WERI-Rb-1 (cell line): ENCODE data around the gene CDK18.
A peak's percentile ranks its signal among the peaks of the same experiment; 100 is the strongest.

Experiments used
- DNase-seq: peaks from one replicate; pipeline ENCODE4 v3.0.0-alpha.2; 2020
- H3K27ac ChIP-seq: fragments of 250-450 bp; sonication (Bioruptor Pico); 2 replicates; pipeline ENCODE4 v1.5.1; 2020; ENCODE audit warnings: mild to moderate bottlenecking, moderate library complexity
- H3K27me3 ChIP-seq: fragments of 250-450 bp; sonication (Bioruptor Pico); 2 replicates; pipeline ENCODE4 v1.5.1; 2021; ENCODE audit warnings: mild to moderate bottlenecking, low read depth, moderate library complexity; ENCODE audit not compliant: insufficient read depth, severe bottlenecking
- H3K36me3 ChIP-seq: fragments of 250-450 bp; sonication (Bioruptor Pico); 2 replicates; pipeline ENCODE4 v1.5.1; 2020; ENCODE audit warnings: mild to moderate bottlenecking, moderate library complexity
- H3K4me3 ChIP-seq: 2 replicates; pipeline ENCODE4 v1.5.1; 2011; ENCODE audit warnings: low read depth, mild to moderate bottlenecking, control low read depth, low read length
- H3K9me3 ChIP-seq: fragments of 250-450 bp; sonication (Bioruptor Pico); 2 replicates; pipeline ENCODE4 v1.5.1; 2021; ENCODE audit warnings: mild to moderate bottlenecking, moderate library complexity; ENCODE audit not compliant: severe bottlenecking
- TF ChIP-seq, protein P1 (sequence below): IDR thresholded peaks from 2 replicates; pipeline ENCODE4 v1.5.1; 2011; ENCODE audit warnings: low read depth, mild to moderate bottlenecking, control low read depth, inconsistent platforms, low read length

Gene CDK18

GRCh38 chr1:205504311-205505075, at the start of gene CDK18:
TSS of gene CDK18 (plus strand) at chr1:205504669. CDS start at chr1:205523168, 18,499 bp downstream.
- Histone ChIP-seq H3K27ac (peak within 1 kb of the TSS; percentile 34), H3K4me3 (peak within 1 kb of the TSS; percentile 55), H3K9me3 (no peaks in the 10 kb centered on the region), H3K36me3 (no peaks in the 10 kb centered on the region), H3K27me3 (no peaks in the 10 kb centered on the region)
- TF ChIP-seq, protein P1, sequence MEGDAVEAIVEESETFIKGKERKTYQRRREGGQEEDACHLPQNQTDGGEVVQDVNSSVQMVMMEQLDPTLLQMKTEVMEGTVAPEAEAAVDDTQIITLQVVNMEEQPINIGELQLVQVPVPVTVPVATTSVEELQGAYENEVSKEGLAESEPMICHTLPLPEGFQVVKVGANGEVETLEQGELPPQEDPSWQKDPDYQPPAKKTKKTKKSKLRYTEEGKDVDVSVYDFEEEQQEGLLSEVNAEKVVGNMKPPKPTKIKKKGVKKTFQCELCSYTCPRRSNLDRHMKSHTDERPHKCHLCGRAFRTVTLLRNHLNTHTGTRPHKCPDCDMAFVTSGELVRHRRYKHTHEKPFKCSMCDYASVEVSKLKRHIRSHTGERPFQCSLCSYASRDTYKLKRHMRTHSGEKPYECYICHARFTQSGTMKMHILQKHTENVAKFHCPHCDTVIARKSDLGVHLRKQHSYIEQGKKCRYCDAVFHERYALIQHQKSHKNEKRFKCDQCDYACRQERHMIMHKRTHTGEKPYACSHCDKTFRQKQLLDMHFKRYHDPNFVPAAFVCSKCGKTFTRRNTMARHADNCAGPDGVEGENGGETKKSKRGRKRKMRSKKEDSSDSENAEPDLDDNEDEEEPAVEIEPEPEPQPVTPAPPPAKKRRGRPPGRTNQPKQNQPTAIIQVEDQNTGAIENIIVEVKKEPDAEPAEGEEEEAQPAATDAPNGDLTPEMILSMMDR: no peak
- DNase-seq: peak; percentile 87

- Histone ChIP-seq H3K27ac (no peak overlapping the region), H3K4me3 (no peak overlapping the region), H3K9me3 (no peaks in the 10 kb centered on the region), H3K36me3 (no peaks in the 10 kb centered on the region), H3K27me3 (peaks cover 64% of the 10 kb centered on the region)
- TF ChIP-seq, protein P1: peak; percentile 64
- DNase-seq: no peak
Measured at GRCh38 chr1:205454903-205455335, 49.5 kb upstream of the CDK18 start.

GRCh38 chr1:205455581-205456382, 48.7 kb upstream of the CDK18 start, which contains the start of gene BLACAT1:
TSS of gene BLACAT1 (minus strand) at chr1:205456045.
- TF ChIP-seq, protein P1: no peak
- DNase-seq: no peak
- H3K4me3 ChIP-seq: peak within 1 kb of the TSS; percentile 54
- peaks cover 68% of the 10 kb centered on the region for H3K27me3 ChIP-seq
- H3K36me3 ChIP-seq: no peaks in the 10 kb centered on the region
- H3K27ac ChIP-seq: peak within 1 kb of the TSS; percentile 38
- no peaks in the 10 kb centered on the region for H3K9me3 ChIP-seq

- Histone ChIP-seq H3K27me3 (peaks cover 74% of the 10 kb centered on the region), H3K9me3 (no peaks in the 10 kb centered on the region), H3K4me3 (peak overlapping the region; percentile 54), H3K27ac (peak overlapping the region; percentile 38), H3K36me3 (no peaks in the 10 kb centered on the region)
- peak; percentile 72 for DNase-seq
- TF ChIP-seq, protein P1: peak; percentile 36; the same call in 1 of the 2 replicates
Measured at GRCh38 chr1:205456383-205456867, 48.0 kb upstream of the CDK18 start.

DNA sequence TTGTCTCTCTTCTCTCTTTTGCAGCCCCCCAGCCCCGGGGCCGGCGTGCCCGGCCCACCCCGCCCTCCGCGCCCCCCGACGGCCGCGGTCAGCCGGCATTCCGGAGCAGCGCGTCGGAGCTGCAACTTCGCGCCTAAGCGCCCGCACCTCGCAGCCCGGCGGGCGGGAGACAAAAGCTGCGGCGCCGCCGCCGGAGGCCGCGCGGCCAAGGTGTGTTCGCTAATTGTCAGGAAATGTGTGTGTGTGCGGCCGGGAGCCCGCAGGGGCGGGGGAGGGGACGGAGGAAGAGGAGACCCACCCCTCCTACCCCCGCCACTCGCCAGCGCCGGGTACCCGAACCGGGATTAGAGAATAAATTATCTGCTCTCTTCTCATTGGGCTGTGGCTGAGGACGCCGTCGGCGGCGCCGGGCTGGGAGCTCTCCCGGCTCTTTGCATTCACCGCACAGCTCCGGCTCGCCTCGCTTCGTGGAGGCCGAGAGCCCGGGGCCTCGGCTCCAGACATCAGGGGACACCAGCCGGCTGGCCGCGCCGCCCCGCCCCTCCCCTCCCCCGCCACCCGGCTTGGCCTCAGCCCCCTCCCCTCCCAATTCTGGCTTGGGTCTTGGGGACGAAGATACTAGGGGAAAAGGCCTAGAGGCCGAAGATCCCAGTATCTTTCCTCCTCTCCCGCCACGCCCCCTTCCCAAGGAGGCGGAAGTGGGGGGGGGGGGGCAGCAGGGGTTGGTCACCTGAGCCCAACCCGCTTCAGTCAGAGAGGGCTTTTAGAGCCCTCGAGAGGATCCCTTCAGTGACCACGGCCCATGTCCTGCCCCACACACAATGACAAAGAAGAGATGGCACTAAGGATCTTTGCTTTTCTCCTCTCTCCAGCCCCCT, 47.4 kb upstream of the CDK18 start:
- TF ChIP-seq, protein P1: no peak
- Histone ChIP-seq H3K4me3 (peak overlapping the region; percentile 54), H3K27me3 (peaks cover 78% of the 10 kb centered on the region), H3K27ac (peak overlapping the region; percentile 38), H3K9me3 (no peaks in the 10 kb centered on the region), H3K36me3 (no peaks in the 10 kb centered on the region)
- DNase-seq: peak; percentile 94
